ENCODE measurements around the gene CTRB1.

DNA sequence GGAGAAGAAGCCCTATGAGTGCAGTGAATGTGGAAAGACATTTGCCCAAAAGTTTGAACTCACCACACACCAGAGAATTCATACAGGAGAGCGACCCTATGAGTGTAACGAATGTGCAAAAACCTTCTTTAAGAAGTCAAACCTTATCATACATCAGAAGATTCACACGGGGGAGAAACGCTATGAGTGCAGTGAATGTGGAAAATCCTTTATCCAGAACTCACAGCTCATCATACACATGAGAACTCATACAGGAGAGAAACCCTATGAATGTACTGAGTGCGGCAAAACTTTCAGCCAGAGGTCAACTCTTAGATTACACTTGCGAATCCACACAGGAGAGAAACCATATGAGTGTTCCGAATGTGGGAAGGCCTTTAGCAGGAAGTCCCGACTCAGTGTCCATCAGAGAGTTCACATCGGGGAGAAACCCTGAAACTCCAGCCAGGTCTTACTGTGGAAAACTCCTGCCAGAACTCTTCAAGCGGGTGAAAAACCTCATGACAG lies 48.8 kb upstream of the CTRB1 start:
- TF ChIP-seq CTCF (IDR thresholded peaks at IDR 0.05) = no peak
- no peak for TF ChIP-seq POLR2A (IDR thresholded peaks at IDR 0.05)

Data from gastroesophageal sphincter (tissue), 3 donors.